H1 (cell line): ENCODE results near the gene MYL6B. TPM values are rescaled to one million over a fixed set of nuclear protein-coding genes. Genes with fewer than 3 reads are reported as not detected.
A peak's percentile ranks its signal among the peaks of the same experiment; 100 is the strongest.

Experiments
- CTCF ChIA-PET: fragments of 300-600 bp; sonication (Branson Sonifier 250); formaldehyde crosslinking; loops from one replicate; lab custom pipeline; 2021; ENCODE audit not compliant: partially characterized antibody; lab: Charles Lee
- POLR2A ChIA-PET: fragments of 300-600 bp; sonication (Branson Sonifier 250); formaldehyde crosslinking; loops from one replicate; lab custom pipeline; 2021; ENCODE audit warnings: inconsistent platforms; ENCODE audit not compliant: partially characterized antibody; lab: Charles Lee
- DNase-seq, 2 experiments: peaks; one replicate each; pipeline versions ENCODE4 v3.0.0 to v3.0.0-alpha.2; 2010 to 2022; ENCODE audit warnings: low spot score in 2 of 2, low read depth in 1 of 2, mixed read lengths in 1 of 2
- FAIRE-seq: peaks from 2 replicates; lab custom pipeline; 2011; peaks lifted over from hg19 to GRCh38; lab: Jason Lieb, UNC
- H2AFZ ChIP-seq: 2 replicates; pipeline ENCODE4 v1.8.1; 2012; ENCODE audit warnings: low read length, inconsistent platforms
- H2AK5ac ChIP-seq: 2 replicates; pipeline ENCODE4 v1.6.1; 2013; ENCODE audit warnings: low read depth, low read length
- H2BK120ac ChIP-seq: replicated peaks from 2 replicates; pipeline ENCODE3; 2013; ENCODE audit warnings: low read depth, low read length, inconsistent platforms
- H2BK12ac ChIP-seq: 2 replicates; pipeline ENCODE4 v1.6.1; 2013; ENCODE audit warnings: low read depth, low read length
- H2BK15ac ChIP-seq: 2 replicates; pipeline ENCODE4 v1.6.1; 2013; ENCODE audit warnings: low read length
- H2BK20ac ChIP-seq: 2 replicates; pipeline ENCODE4 v1.6.1; 2013; ENCODE audit warnings: low read length
- H2BK5ac ChIP-seq: 2 replicates; pipeline ENCODE4 v1.6.1; 2013; ENCODE audit warnings: low read depth, low read length
- H3K14ac ChIP-seq: 2 replicates; pipeline ENCODE4 v1.6.1; 2013; ENCODE audit warnings: inconsistent platforms; ENCODE audit not compliant: insufficient read length
- H3K18ac ChIP-seq: 2 replicates; pipeline ENCODE4 v1.6.1; 2013; ENCODE audit warnings: low read length; ENCODE audit errors: extremely low read depth
- H3K23ac ChIP-seq: 2 replicates; pipeline ENCODE4 v1.6.1; 2013; ENCODE audit warnings: inconsistent platforms; ENCODE audit not compliant: insufficient read length
- H3K23me2 ChIP-seq: 2 replicates; pipeline ENCODE4 v1.6.1; 2013; ENCODE audit warnings: low read depth, low read length
- H3K27ac ChIP-seq: 2 replicates; pipeline ENCODE4 v1.6.1; 2011; ENCODE audit warnings: low read depth, low read length, inconsistent platforms
- H3K27me3 ChIP-seq, 4 experiments: replicated peaks in 1 of 4; 1 replicate in 1 of 4; 2 replicates in 3 of 4; pipeline versions ENCODE4 v1.6.1 to v1.8.1; 2011 to 2013; ENCODE audit warnings: low read length in 3 of 4, mild to moderate bottlenecking in 3 of 4, inconsistent platforms in 2 of 4, mixed read lengths in 2 of 4, moderate library complexity in 1 of 4; ENCODE audit not compliant: control insufficient read depth in 3 of 4, insufficient read depth in 3 of 4; ENCODE audit errors: extremely low read depth in 1 of 4
- H3K36me3 ChIP-seq, 4 experiments: 2 replicates each; pipeline versions ENCODE4 v1.6.1 to v1.8.1; 2011 to 2013; ENCODE audit warnings: mild to moderate bottlenecking in 4 of 4, low read length in 3 of 4, moderate library complexity in 2 of 4, control low read depth in 1 of 4, inconsistent platforms in 1 of 4; ENCODE audit not compliant: insufficient read depth in 4 of 4, control insufficient read depth in 2 of 4
- H3K4ac ChIP-seq: replicated peaks from 2 replicates; pipeline ENCODE3; 2013; ENCODE audit warnings: low read length, low read depth, mixed read lengths, inconsistent platforms; ENCODE audit not compliant: insufficient read length
- H3K4me1 ChIP-seq, 4 experiments: replicated peaks in 1 of 4; 1 replicate in 1 of 4; 2 replicates in 3 of 4; pipeline versions ENCODE4 v1.6.1 to v1.8.1; 2011 to 2013; ENCODE audit warnings: low read length in 3 of 4, inconsistent platforms in 2 of 4, mixed read lengths in 1 of 4; ENCODE audit not compliant: insufficient read depth in 4 of 4, control insufficient read depth in 3 of 4
- H3K4me2 ChIP-seq, 2 experiments: 2 replicates each; pipeline versions ENCODE4 v1.6.1 to v1.8.1; 2011 to 2013; ENCODE audit warnings: low read depth in 2 of 2, low read length in 2 of 2, control low read depth in 1 of 2, inconsistent platforms in 1 of 2, mild to moderate bottlenecking in 1 of 2; ENCODE audit not compliant: insufficient read depth in 1 of 2
- H3K4me3 ChIP-seq, 4 experiments: fragments of 200-600, 300-600 bp in 1 of 4; sonication (generic), shearing (Covaris generic), sonication (Bioruptor Twin) in 1 of 4; 2 replicates each; pipeline versions ENCODE4 v1.5.1 to v1.8.1; 2011 to 2016; ENCODE audit warnings: low read length in 4 of 4, low read depth in 3 of 4, control low read depth in 2 of 4, inconsistent platforms in 2 of 4, mild to moderate bottlenecking in 2 of 4, mixed read lengths in 1 of 4, moderate library complexity in 1 of 4; ENCODE audit not compliant: insufficient read depth in 2 of 4; ENCODE audit errors: extremely low read depth in 1 of 4
- H3K56ac ChIP-seq: replicated peaks from 2 replicates; pipeline ENCODE3; 2013; ENCODE audit warnings: low read depth, mild to moderate bottlenecking, mixed read lengths, low read length, inconsistent platforms; ENCODE audit not compliant: insufficient read length
- H3K79me1 ChIP-seq: 2 replicates; pipeline ENCODE4 v1.6.1; 2013; ENCODE audit warnings: low read depth, low read length, control low read depth
- H3K79me2 ChIP-seq, 2 experiments: 2 replicates each; pipeline versions ENCODE4 v1.6.1 to v1.8.1; 2012 to 2013; ENCODE audit warnings: low read length in 2 of 2, mild to moderate bottlenecking in 2 of 2, inconsistent platforms in 1 of 2; ENCODE audit not compliant: insufficient read depth in 2 of 2, control insufficient read depth in 1 of 2
- H3K9ac ChIP-seq, 4 experiments: replicated peaks in 1 of 4; 1 replicate in 1 of 4; 2 replicates in 3 of 4; pipeline versions ENCODE4 v1.6.1 to v1.8.1; 2011 to 2013; ENCODE audit warnings: low read depth in 3 of 4, low read length in 3 of 4, control low read depth in 2 of 4, mild to moderate bottlenecking in 2 of 4, moderate library complexity in 2 of 4, inconsistent platforms in 1 of 4; ENCODE audit errors: extremely low read depth in 1 of 4
- H3K9me3 ChIP-seq, 2 experiments: 2 replicates each; pipeline versions ENCODE4 v1.6.1 to v1.8.1; 2012 to 2013; ENCODE audit warnings: mild to moderate bottlenecking in 2 of 2, moderate library complexity in 2 of 2, control low read depth in 1 of 2, inconsistent platforms in 1 of 2, low read depth in 1 of 2, low read length in 1 of 2, mixed read lengths in 1 of 2; ENCODE audit not compliant: insufficient read depth in 2 of 2
- H4K20me1 ChIP-seq, 2 experiments: replicated peaks in 1 of 2; 2 replicates each; pipeline versions ENCODE3 to v1.8.1; 2011 to 2013; ENCODE audit warnings: inconsistent platforms in 2 of 2, low read length in 2 of 2, mild to moderate bottlenecking in 1 of 2; ENCODE audit not compliant: insufficient read depth in 2 of 2, control insufficient read depth in 1 of 2
- H4K5ac ChIP-seq: 2 replicates; pipeline ENCODE4 v1.6.1; 2013; ENCODE audit warnings: low read length, low read depth, mixed read lengths, inconsistent platforms; ENCODE audit not compliant: insufficient read length
- H4K8ac ChIP-seq: 2 replicates; pipeline ENCODE4 v1.8.0; 2013; ENCODE audit warnings: mild to moderate bottlenecking, moderate library complexity, low read length, inconsistent platforms; ENCODE audit not compliant: insufficient read depth; ENCODE audit errors: extremely low read depth
- H4K91ac ChIP-seq: replicated peaks from 2 replicates; pipeline ENCODE3; 2013; ENCODE audit warnings: low read length, mixed read lengths, inconsistent platforms; ENCODE audit not compliant: insufficient read length
- CEBPB ChIP-seq: IDR thresholded peaks from 2 replicates; pipeline ENCODE4 v1.6.1; 2012; ENCODE audit warnings: low read depth, low read length
- CREB1 ChIP-seq: IDR thresholded peaks from 2 replicates; pipeline ENCODE4 v1.6.1; 2012; ENCODE audit warnings: inconsistent platforms
- HDAC2 ChIP-seq, 2 experiments: fragments of 300-600 bp in 1 of 2; sonication (generic) in 1 of 2; IDR thresholded peaks; 2 replicates each; pipeline ENCODE4 v1.6.1; 2011 to 2012; ENCODE audit warnings: low read depth in 2 of 2, low read length in 2 of 2, mild to moderate bottlenecking in 2 of 2, moderate library complexity in 2 of 2, borderline replicate concordance in 1 of 2, inconsistent platforms in 1 of 2
- KDM4A ChIP-seq: IDR thresholded peaks from one replicate; pipeline ENCODE4 v1.7.1; 2012; ENCODE audit warnings: low read depth, mild to moderate bottlenecking, moderate library complexity, low read length, inconsistent platforms; ENCODE audit not compliant: severe bottlenecking
- KDM5A ChIP-seq: fragments of 200-600 bp; IDR thresholded peaks from 2 replicates; pipeline ENCODE4 v1.7.1; 2012; ENCODE audit warnings: mild to moderate bottlenecking, low read length, inconsistent platforms, mixed read lengths
- NRF1 ChIP-seq: IDR thresholded peaks from 2 replicates; pipeline ENCODE4 v1.6.1; 2011; ENCODE audit warnings: mild to moderate bottlenecking, low read depth, low read length, improper control_type of control experiment
- PHF8 ChIP-seq: fragments of 200-600 bp; sonication (generic); conservative IDR thresholded peaks from 2 replicates; pipeline ENCODE4 v1.7.1; 2012; ENCODE audit warnings: low read depth, mild to moderate bottlenecking, inconsistent platforms, low read length, moderate library complexity
- RAD21 ChIP-seq, 2 experiments: IDR thresholded peaks in 1 of 2; conservative IDR thresholded peaks in 1 of 2; 2 replicates each; pipeline ENCODE4 v1.6.1; 2011; ENCODE audit warnings: low read depth in 2 of 2, low read length in 2 of 2, improper control_type of control experiment in 1 of 2, inconsistent platforms in 1 of 2, mild to moderate bottlenecking in 1 of 2, moderate library complexity in 1 of 2
- SUZ12 ChIP-seq: fragments of 200-600 bp; sonication (generic); IDR thresholded peaks from 2 replicates; pipeline ENCODE4 v1.6.1; 2012; ENCODE audit warnings: mild to moderate bottlenecking, inconsistent platforms, low read length, moderate library complexity, mixed read lengths
- WGBS, 2 experiments: shearing (Covaris generic) in 1 of 2; methylation state at CpG; one replicate each; pipeline versions ENCODE4 v1.1.6 to v1.1.7; 2013 to 2015; ENCODE audit warnings: low lambda C conversion rate in 2 of 2, mixed read lengths in 2 of 2, inconsistent platforms in 1 of 2, low coverage in 1 of 2, missing lambda C conversion rate in 1 of 2; ENCODE audit not compliant: insufficient replicate concordance in 2 of 2, insufficient coverage in 1 of 2, insufficient read length in 1 of 2; ENCODE audit errors: extremely low coverage in 1 of 2, missing lambda C conversion rate in 1 of 2; 5-methylcytosine and 5-hydroxymethylcytosine counted together
- polyA plus RNA-seq, 7 experiments: library from polyadenylated mRNA; depleted of rRNA in 3 of 7; stranded (reverse) in 5 of 7; unstranded in 2 of 7; fragments of >200 nt in 5 of 7; fragments of 200-250 nt in 2 of 7; gene quantifications; 1 replicate in 5 of 7; 2 replicates in 1 of 7; 4 replicates in 1 of 7; pipeline versions ENCODE4 v1.2.1 to v1.2.3, GENCODE V29; 2011 to 2013; ENCODE audit warnings: missing spikeins in 2 of 7, mixed read lengths in 2 of 7
- total RNA-seq: library from RNA; stranded (reverse); fragmentation: NEBNext Ultra II Directional; extraction: Animal tissue kit (Norgen Biotek cat#: 25700); gene quantifications from 2 replicates; pipeline ENCODE4 v1.2.1, GENCODE V29; 2021

Gene MYL6B
- total and polyA plus RNA-seq, 2 of the 8 experiments (the other 6 are each of a cell fraction or from before 2014, with no cell fraction given): 163 to 202 TPM

DNA sequence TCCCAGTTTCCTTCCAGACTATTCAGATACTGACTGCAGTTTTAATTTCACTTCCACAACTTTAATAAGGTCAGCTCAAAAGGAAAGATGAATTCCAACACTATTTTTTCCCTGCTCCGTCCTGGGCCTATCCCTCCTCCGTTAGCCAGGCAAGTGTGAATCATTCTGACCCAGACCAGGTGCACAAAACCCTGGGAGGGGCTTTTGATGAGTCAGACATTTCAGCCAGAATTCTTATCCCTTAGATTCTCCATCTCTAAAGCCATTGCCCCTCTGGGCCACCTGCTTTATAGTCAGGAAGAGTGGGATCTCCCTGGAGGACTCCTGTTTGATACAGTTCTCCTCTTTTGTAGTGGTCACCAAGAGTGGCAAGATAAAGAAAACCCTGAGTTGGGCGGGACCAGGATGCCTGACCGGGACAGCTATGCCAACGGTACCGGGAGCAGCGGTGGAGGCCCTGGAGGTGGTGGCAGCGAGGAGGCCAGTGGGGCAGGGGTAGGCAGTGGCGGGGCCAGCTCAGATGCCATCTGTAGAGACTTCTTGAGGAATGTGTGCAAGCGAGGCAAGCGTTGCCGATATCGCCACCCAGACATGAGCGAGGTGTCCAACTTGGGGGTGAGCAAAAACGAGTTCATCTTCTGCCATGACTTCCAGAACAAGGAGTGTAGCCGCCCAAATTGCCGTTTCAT lies 32.1 kb upstream of the MYL6B start:
- Histone ChIP-seq H2BK12ac (no peak overlapping the region), H3K18ac (no peak overlapping the region), H3K27me3 (no peaks in the 10 kb centered on the region), H2AK5ac (no peak overlapping the region), H4K91ac (no peak overlapping the region), H3K79me1 (no peaks in the 10 kb centered on the region; the same call in 1 of the 2 replicates), H2BK20ac (no peak overlapping the region), H3K9me3 (no peaks in the 10 kb centered on the region), H3K4me2 (0 out of 4 replicates have a peak overlapping the region, but pooled peaks of 1 of the 2 experiments have one; percentile 16), H3K4ac (no peak overlapping the region), H3K9ac (no peak overlapping the region), H3K56ac (no peak overlapping the region), H2AFZ (no peak overlapping the region), H3K27ac (no peak overlapping the region), H2BK120ac (no peak overlapping the region), H4K20me1 (peaks cover 0 to 3% of the 10 kb centered on the region in 2 experiments), H3K36me3 (peaks cover 0 to 19% (median 7%) of the 10 kb centered on the region in 4 experiments; a peak in 7 of 8 replicates), H2BK15ac (no peak overlapping the region), H4K5ac (no peak overlapping the region), H2BK5ac (no peak overlapping the region), H3K4me1 (peaks cover 0 to 9% (median 5%) of the 10 kb centered on the region in 4 experiments; a peak in 5 of 7 replicates), H3K79me2 (peaks cover 3 to 13% of the 10 kb centered on the region in 2 experiments; a peak in 3 of 4 replicates), H3K14ac (no peak overlapping the region), H3K23ac (no peak overlapping the region), H4K8ac (no peak overlapping the region), H3K4me3 (no peak overlapping the region), H3K23me2 (peaks cover 10% of the 10 kb centered on the region)
- CTCF ChIA-PET: interaction anchor here (0.6 to 5.3 kb wide), 24 partner anchors 10 to 187 kb away, joined by 3 to 47 read pairs (median 7); partner anchors contain the start of genes ESYT1, MYL6, MYL6B and PA2G4
- 95% methylated on average over 17 of the region's 17 CpGs; no CpG with 5 or more reads in 1 of the 2 experiments for WGBS, 2 experiments
- FAIRE-seq (no peak), DNase-seq (no peak)
- POLR2A ChIA-PET: interaction anchor here (0.9 to 7.1 kb wide), 7 partner anchors 8 to 146 kb away, joined by 3 to 267 read pairs (median 16); partner anchors contain the start of genes ERBB3, ESYT1, PA2G4 and RNF41
- TF ChIP-seq SUZ12 (no peak), KDM5A (no peak), CREB1 (no peak), NRF1 (no peak), KDM4A (no peak), CEBPB (no peak), RAD21 (IDR thresholded peaks at IDR 0.05 in 1 of 2, conservative IDR thresholded peaks at IDR 0.05 in 1 of 2; ENCODE audit: low read depth in 2 of 2, low read length in 2 of 2) (no peak), HDAC2 (IDR thresholded peaks at IDR 0.05; ENCODE audit: borderline replicate concordance in 1 of 2, low read depth in 2 of 2, low read length in 2 of 2) (no peak), PHF8 (no peak)
- TF ChIP-seq, all 59 proteins: peak for 0
